GM10847 (cell line): ENCODE results near the gene DDRGK1.

Experiments
- POLR2A ChIP-seq: IDR thresholded peaks from 2 replicates; pipeline ENCODE4 v1.6.1; 2011; ENCODE audit not compliant: insufficient read length; ENCODE audit errors: extremely low read depth

The DDRGK1 gene

GRCh38 chr20:3181270-3181669 lies 23.2 kb downstream of the DDRGK1 start:
- TF ChIP-seq POLR2A, result no peak

GRCh38 chr20:3180319-3180718 lies 24.2 kb downstream of the DDRGK1 start:
- TF ChIP-seq POLR2A, result no peak

GRCh38 chr20:3177746-3178485 lies 26.6 kb downstream of the DDRGK1 start:
- TF ChIP-seq POLR2A, result no peak

- no peak for TF ChIP-seq POLR2A
Measured at GRCh38 chr20:3175270-3175669, 29.2 kb downstream of the DDRGK1 start.

- TF ChIP-seq POLR2A, result no peak
Measured at GRCh38 chr20:3174442-3175261, 29.8 kb downstream of the DDRGK1 start.

GRCh38 chr20:3173610-3174441 lies 30.7 kb downstream of the DDRGK1 start:
- no peak for TF ChIP-seq POLR2A

GRCh38 chr20:3172933-3173609 lies 31.4 kb downstream of the DDRGK1 start, which contains the start of gene LZTS3:
LZTS3 (minus strand) TSS chr20:3173549; CDS start chr20:3167163, 6,386 bp downstream.
- TF ChIP-seq POLR2A, result no peak

GRCh38 chr20:3172126-3172932 lies 32.2 kb downstream of the DDRGK1 start:
- no peak for TF ChIP-seq POLR2A

- no peak for TF ChIP-seq POLR2A
Measured at GRCh38 chr20:3171391-3172125, 32.9 kb downstream of the DDRGK1 start.

GRCh38 chr20:3168829-3169590 lies 35.5 kb downstream of the DDRGK1 start:
- no peak for TF ChIP-seq POLR2A

- TF ChIP-seq POLR2A, result no peak
Measured at GRCh38 chr20:3168079-3168828, 36.2 kb downstream of the DDRGK1 start.

- no peak for TF ChIP-seq POLR2A
Measured at GRCh38 chr20:3167738-3168078, 36.8 kb downstream of the DDRGK1 start.
